H9 (cell line): ENCODE data around the gene AMBRA1. TPM values are rescaled to one million over a fixed set of nuclear protein-coding genes. Genes with fewer than 3 reads are reported as not detected.

ENCODE experiments used
- DNase-seq: peaks from one replicate; pipeline ENCODE4 v3.0.0-alpha.2; 2017
- H2AFZ ChIP-seq: one replicate; pipeline ENCODE4 v1.6.1; 2013; ENCODE audit warnings: mild to moderate bottlenecking, low read length, control low read depth, moderate library complexity
- H2AK5ac ChIP-seq: 2 replicates; pipeline ENCODE4 v1.6.1; 2013; ENCODE audit warnings: low read length, control low read depth, mixed read lengths; ENCODE audit not compliant: insufficient read length
- H2BK120ac ChIP-seq: one replicate; pipeline ENCODE4 v1.6.1; 2013; ENCODE audit warnings: low read depth, mild to moderate bottlenecking, low read length, control low read depth, inconsistent platforms; ENCODE audit not compliant: poor library complexity, severe bottlenecking
- H2BK12ac ChIP-seq: 2 replicates; pipeline ENCODE4 v1.6.1; 2013; ENCODE audit warnings: low read length, control low read depth, mixed read lengths, low read depth; ENCODE audit not compliant: insufficient read length
- H2BK15ac ChIP-seq: 2 replicates; pipeline ENCODE4 v1.6.1; 2013; ENCODE audit warnings: low read depth, low read length, control low read depth
- H2BK20ac ChIP-seq: one replicate; pipeline ENCODE4 v1.6.1; 2013; ENCODE audit warnings: low read depth, mild to moderate bottlenecking, low read length, control low read depth, inconsistent platforms; ENCODE audit not compliant: poor library complexity, severe bottlenecking
- H2BK5ac ChIP-seq: 2 replicates; pipeline ENCODE4 v1.6.1; 2013; ENCODE audit warnings: low read length, control low read depth, mixed read lengths; ENCODE audit not compliant: insufficient read length
- H3K14ac ChIP-seq: 2 replicates; pipeline ENCODE4 v1.6.1; 2013; ENCODE audit warnings: low read length, control low read depth; ENCODE audit not compliant: insufficient read depth
- H3K18ac ChIP-seq: 2 replicates; pipeline ENCODE4 v1.6.1; 2013; ENCODE audit warnings: low read depth, mild to moderate bottlenecking, mixed read lengths, low read length, control low read depth; ENCODE audit not compliant: insufficient read length
- H3K23ac ChIP-seq: 2 replicates; pipeline ENCODE4 v1.6.1; 2013; ENCODE audit warnings: low read length, control low read depth, mixed read lengths, low read depth; ENCODE audit not compliant: insufficient read length
- H3K23me2 ChIP-seq: 2 replicates; pipeline ENCODE4 v1.6.1; 2013; ENCODE audit warnings: low read depth, mild to moderate bottlenecking, mixed read lengths, low read length, control low read depth; ENCODE audit not compliant: insufficient read length, poor library complexity, severe bottlenecking
- H3K27ac ChIP-seq: 2 replicates; pipeline ENCODE4 v1.5.1; 2013; ENCODE audit warnings: low read length, control low read depth, mixed read lengths, low read depth; ENCODE audit not compliant: insufficient read length
- H3K27me3 ChIP-seq: 2 replicates; pipeline ENCODE4 v1.6.1; 2013; ENCODE audit warnings: low read length, control low read depth, inconsistent platforms; ENCODE audit not compliant: insufficient read depth
- H3K4ac ChIP-seq: 2 replicates; pipeline ENCODE4 v1.6.1; 2013; ENCODE audit warnings: low read depth, mild to moderate bottlenecking, control low read depth, inconsistent platforms, low read length, moderate library complexity
- H3K4me1 ChIP-seq: 2 replicates; pipeline ENCODE4 v1.6.1; 2013; ENCODE audit warnings: low read length, control low read depth, inconsistent platforms; ENCODE audit not compliant: insufficient read depth
- H3K4me2 ChIP-seq: 2 replicates; pipeline ENCODE4 v1.6.1; 2013; ENCODE audit warnings: low read length, control low read depth, mixed read lengths; ENCODE audit not compliant: insufficient read length, insufficient read depth
- H3K56ac ChIP-seq: 2 replicates; pipeline ENCODE4 v1.6.1; 2013; ENCODE audit warnings: low read depth, mild to moderate bottlenecking, mixed read lengths, low read length, control low read depth; ENCODE audit not compliant: insufficient read length
- H3K79me1 ChIP-seq: 2 replicates; pipeline ENCODE4 v1.6.1; 2013; ENCODE audit warnings: low read depth, mild to moderate bottlenecking, moderate library complexity, low read length, control low read depth, inconsistent platforms; ENCODE audit not compliant: insufficient read depth, poor library complexity, severe bottlenecking
- H3K79me2 ChIP-seq: 2 replicates; pipeline ENCODE4 v1.6.1; 2013; ENCODE audit warnings: low read length, control low read depth, inconsistent platforms; ENCODE audit not compliant: insufficient read depth
- H3K9ac ChIP-seq: 2 replicates; pipeline ENCODE4 v1.6.1; 2013; ENCODE audit warnings: low read length, control low read depth, mixed read lengths; ENCODE audit not compliant: insufficient read length; ENCODE audit errors: extremely low read depth
- H3K9me3 ChIP-seq: one replicate; pipeline ENCODE4 v1.6.1; 2013; ENCODE audit warnings: low read depth, low read length, inconsistent platforms; ENCODE audit not compliant: control insufficient read depth
- H3T11ph ChIP-seq: one replicate; pipeline ENCODE4 v1.6.1; 2013; ENCODE audit warnings: mild to moderate bottlenecking, low read length, control low read depth, inconsistent platforms
- H4K20me1 ChIP-seq: one replicate; pipeline ENCODE4 v1.6.1; 2013; ENCODE audit not compliant: control insufficient read depth, insufficient read length, insufficient read depth
- H4K5ac ChIP-seq: 2 replicates; pipeline ENCODE4 v1.6.1; 2013; ENCODE audit warnings: low read depth, mild to moderate bottlenecking, mixed read lengths, low read length, control low read depth; ENCODE audit not compliant: insufficient read length
- H4K8ac ChIP-seq: replicated peaks from 2 replicates; pipeline ENCODE4 v1.6.1; 2013; ENCODE audit warnings: low read length, control low read depth, mixed read lengths, low read depth; ENCODE audit not compliant: insufficient read length
- H4K91ac ChIP-seq: 2 replicates; pipeline ENCODE4 v1.6.1; 2013; ENCODE audit warnings: low read depth, mild to moderate bottlenecking, moderate library complexity, mixed read lengths, low read length, control low read depth; ENCODE audit not compliant: insufficient read length
- H3K27ac Mint-ChIP-seq, 3 experiments: 2 replicates in 2 of 3; 3 replicates in 1 of 3; pipeline ENCODE4 v1.8.0; 2020 to 2021; ENCODE audit warnings: mixed read lengths in 3 of 3, mild to moderate bottlenecking in 1 of 3, moderate library complexity in 1 of 3
- H3K27me3 Mint-ChIP-seq: 2 replicates; pipeline ENCODE4 v1.8.0; 2021; ENCODE audit warnings: low read depth, mild to moderate bottlenecking, moderate library complexity, mixed read lengths
- H3K36me3 Mint-ChIP-seq, 3 experiments: 2 replicates in 2 of 3; 3 replicates in 1 of 3; pipeline ENCODE4 v1.8.0; 2020 to 2021; ENCODE audit warnings: low read depth in 3 of 3, mixed read lengths in 3 of 3; ENCODE audit not compliant: insufficient read depth in 1 of 3
- H3K4me1 Mint-ChIP-seq, 2 experiments: 2 replicates each; pipeline ENCODE4 v1.8.0; 2020; ENCODE audit warnings: mixed read lengths in 2 of 2
- H3K4me3 Mint-ChIP-seq, 2 experiments: 2 replicates in 1 of 2; 3 replicates in 1 of 2; pipeline ENCODE4 v1.8.0; 2020 to 2021; ENCODE audit warnings: mild to moderate bottlenecking in 2 of 2, mixed read lengths in 2 of 2, moderate library complexity in 1 of 2
- H3K9me3 Mint-ChIP-seq, 2 experiments: 2 replicates in 1 of 2; 3 replicates in 1 of 2; pipeline ENCODE4 v1.8.0; 2020; ENCODE audit warnings: mild to moderate bottlenecking in 2 of 2, mixed read lengths in 2 of 2, moderate library complexity in 1 of 2
- CTCF ChIP-seq: fragments of 200-600 bp; sonication (generic); conservative IDR thresholded peaks from 3 replicates; pipeline ENCODE4 v1.8.0; 2021; ENCODE audit warnings: antibody characterized with exemption, mild to moderate bottlenecking
- WGBS: extraction: QIAGEN DNeasy Blood & Tissue Kit; methylation state at CpG from one replicate; pipeline ENCODE4 v1.1.7; 2013; ENCODE audit warnings: missing lambda C conversion rate, low lambda C conversion rate, mixed read lengths; ENCODE audit not compliant: insufficient read length; ENCODE audit errors: extremely low coverage; 5-methylcytosine and 5-hydroxymethylcytosine counted together
- total RNA-seq: library from RNA; stranded (reverse); gene quantifications from 2 replicates; pipeline ENCODE4 v1.2.1, GENCODE V29; 2021

The AMBRA1 gene
- total RNA-seq, 1 experiment from 2014 or later = 37.5 TPM

- Histone ChIP-seq H3K4ac (no peak overlapping the region), H2BK20ac (no peak overlapping the region), H3K4me1 (peaks cover 10% of the 10 kb centered on the region), H2BK12ac (no peak overlapping the region), H4K5ac (no peak overlapping the region), H2BK15ac (no peak overlapping the region), H4K8ac (no peak overlapping the region), H2BK5ac (no peak overlapping the region), H2AFZ (no peak overlapping the region), H4K91ac (no peak overlapping the region), H3K23ac (peak overlapping the region; percentile 79), H4K20me1 (no peaks in the 10 kb centered on the region), H2BK120ac (no peak overlapping the region), H3K27ac (no peak overlapping the region), H2AK5ac (no peak overlapping the region), H3K9ac (no peak overlapping the region), H3K14ac (no peak overlapping the region), H3K79me2 (no peaks in the 10 kb centered on the region), H3K9me3 (no peaks in the 10 kb centered on the region), H3K4me2 (no peak overlapping the region), H3K56ac (no peak overlapping the region), H3K27me3 (no peaks in the 10 kb centered on the region), H3T11ph (no peak overlapping the region), H3K23me2 (no peaks in the 10 kb centered on the region), H3K79me1 (peaks cover 6% of the 10 kb centered on the region), H3K18ac (no peak overlapping the region)
- no peaks in the 10 kb centered on the region for H3K27me3 Mint-ChIP-seq
- peaks cover 13 to 15% of the 10 kb centered on the region in 2 experiments for H3K4me1 Mint-ChIP-seq
- no peak for DNase-seq
- H3K36me3 Mint-ChIP-seq = peaks cover 12 to 21% (median 16%) of the 10 kb centered on the region in 3 experiments; a peak in 6 of 7 replicates
- H3K4me3 Mint-ChIP-seq = no peak overlapping the region; a peak in 1 of 5 replicates
- H3K27ac Mint-ChIP-seq = 0 out of 7 replicates have a peak overlapping the region, but pooled peaks of 1 of the 3 experiments have one; percentile 24
- peak; percentile 28; the same call in 1 of the 3 replicates for TF ChIP-seq CTCF
- WGBS = no CpG with 5 or more reads among the region's 4 CpGs
- H3K9me3 Mint-ChIP-seq = no peaks in the 10 kb centered on the region
These were observed 147.7 kb downstream of the AMBRA1 start for GRCh38 chr11:46445920-46446771.
